ENCODE data around the gene PLEKHM3. TPM values are rescaled to one million over a fixed set of nuclear protein-coding genes. Genes with fewer than 3 reads are reported as not detected.

Gene PLEKHM3
- total RNA-seq, 1 experiment from 2014 or later, result 2.5 TPM

GRCh38 chr2:207867056-207867455 is 158.3 kb downstream of the PLEKHM3 start:
- no peaks in the 10 kb centered on the region for H3K36me3 ChIP-seq (ENCODE audit: control insufficient read depth, insufficient read depth, low read length)
- POLR2A ChIA-PET, result no interaction called here
- H3K4me3 ChIP-seq (ENCODE audit: low read depth in 2 of 2, low read length in 2 of 2), result no peak overlapping the region
- CTCF ChIA-PET, result no interaction called here
- H3K27ac ChIP-seq (ENCODE audit: low read length), result no peak overlapping the region
- H3K9me3 ChIP-seq (ENCODE audit: control insufficient read depth, insufficient read depth, low read depth, low read length), result no peaks in the 10 kb centered on the region
- DNase-seq (ENCODE audit: low read depth, low spot score), result no peak
- in situ Hi-C loops (cut with HindIII; ENCODE audit: low pct_unique_long_range_greater_than_20kb, low sequenced_read_pairs), result no loop called here
- intact Hi-C loops (cut with micrococcal nuclease; ENCODE audit: unreplicated experiment), result no loop called here
- ATAC-seq, result no peak
- no peaks in the 10 kb centered on the region for H3K4me1 ChIP-seq (ENCODE audit: control insufficient read depth, insufficient read depth, low read length)
- no TSS peak for BruUV-seq (replicated peaks)
- H3K27me3 ChIP-seq (ENCODE audit: control insufficient read depth, insufficient read depth, low read length), result no peaks in the 10 kb centered on the region
- TF ChIP-seq SIN3A (IDR thresholded peaks at IDR 0.05; ENCODE audit: borderline replicate concordance, insufficient read depth, low read depth, low read length), result no peak
- TF ChIP-seq TCF7L2 (IDR thresholded peaks at IDR 0.05; ENCODE audit: low read depth, low read length), result no peak
- TF ChIP-seq POLR2AphosphoS5 (IDR thresholded peaks at IDR 0.05; ENCODE audit: low read depth, low read length), result no peak
- TF ChIP-seq CTCF (IDR thresholded peaks at IDR 0.05), result no peak
- TF ChIP-seq REST (IDR thresholded peaks at IDR 0.05; ENCODE audit: insufficient read depth in 1 of 2, low read depth in 2 of 2, low read length in 1 of 2), result no peak

- Histone ChIP-seq H3K4me1 (ENCODE audit: control insufficient read depth, insufficient read depth, low read length) (no peaks in the 10 kb centered on the region), H3K27me3 (ENCODE audit: control insufficient read depth, insufficient read depth, low read length) (no peaks in the 10 kb centered on the region), H3K9me3 (ENCODE audit: control insufficient read depth, insufficient read depth, low read depth, low read length) (no peaks in the 10 kb centered on the region), H3K4me3 (ENCODE audit: low read depth in 2 of 2, low read length in 2 of 2) (no peak overlapping the region), H3K27ac (ENCODE audit: low read length) (no peak overlapping the region), H3K36me3 (ENCODE audit: control insufficient read depth, insufficient read depth, low read length) (no peaks in the 10 kb centered on the region)
- intact Hi-C loops (cut with micrococcal nuclease; ENCODE audit: unreplicated experiment) (no loop called here), in situ Hi-C loops (cut with HindIII; ENCODE audit: low pct_unique_long_range_greater_than_20kb, low sequenced_read_pairs) (no loop called here)
- CTCF ChIA-PET, result no interaction called here
- POLR2A ChIA-PET, result no interaction called here
- DNase-seq (ENCODE audit: low read depth, low spot score) (no peak), ATAC-seq (no peak)
- BruUV-seq (replicated peaks), result no TSS peak
- TF ChIP-seq POLR2AphosphoS5 (IDR thresholded peaks at IDR 0.05; ENCODE audit: low read depth, low read length), result no peak
- no peak for TF ChIP-seq REST (IDR thresholded peaks at IDR 0.05; ENCODE audit: insufficient read depth in 1 of 2, low read depth in 2 of 2, low read length in 1 of 2)
- no peak for TF ChIP-seq CTCF (IDR thresholded peaks at IDR 0.05)
- TF ChIP-seq SIN3A (IDR thresholded peaks at IDR 0.05; ENCODE audit: borderline replicate concordance, insufficient read depth, low read depth, low read length), result no peak
- TF ChIP-seq TCF7L2 (IDR thresholded peaks at IDR 0.05; ENCODE audit: low read depth, low read length), result no peak
Observed at GRCh38 chr2:207865210-207865609, 160.1 kb downstream of the PLEKHM3 start.

Measured in Panc1 (cell line).